NCI-H1436 treated with DMSO at 0.1 percent for 48 hours (cell line): ENCODE measurements around the gene DCAF16.

ENCODE experiments used
- DNase-seq: peaks from one replicate; lab custom pipeline; 2025; lab: John Stamatoyannopoulos, UW

The DCAF16 gene

GRCh38 chr4:17781300-17782287 is 29.0 kb downstream of the DCAF16 start, which contains the start of gene FAM184B:
FAM184B (minus strand) TSS chr4:17781621; CDS start chr4:17781299, 322 bp downstream.
- DNase-seq, result no peak

DNA sequence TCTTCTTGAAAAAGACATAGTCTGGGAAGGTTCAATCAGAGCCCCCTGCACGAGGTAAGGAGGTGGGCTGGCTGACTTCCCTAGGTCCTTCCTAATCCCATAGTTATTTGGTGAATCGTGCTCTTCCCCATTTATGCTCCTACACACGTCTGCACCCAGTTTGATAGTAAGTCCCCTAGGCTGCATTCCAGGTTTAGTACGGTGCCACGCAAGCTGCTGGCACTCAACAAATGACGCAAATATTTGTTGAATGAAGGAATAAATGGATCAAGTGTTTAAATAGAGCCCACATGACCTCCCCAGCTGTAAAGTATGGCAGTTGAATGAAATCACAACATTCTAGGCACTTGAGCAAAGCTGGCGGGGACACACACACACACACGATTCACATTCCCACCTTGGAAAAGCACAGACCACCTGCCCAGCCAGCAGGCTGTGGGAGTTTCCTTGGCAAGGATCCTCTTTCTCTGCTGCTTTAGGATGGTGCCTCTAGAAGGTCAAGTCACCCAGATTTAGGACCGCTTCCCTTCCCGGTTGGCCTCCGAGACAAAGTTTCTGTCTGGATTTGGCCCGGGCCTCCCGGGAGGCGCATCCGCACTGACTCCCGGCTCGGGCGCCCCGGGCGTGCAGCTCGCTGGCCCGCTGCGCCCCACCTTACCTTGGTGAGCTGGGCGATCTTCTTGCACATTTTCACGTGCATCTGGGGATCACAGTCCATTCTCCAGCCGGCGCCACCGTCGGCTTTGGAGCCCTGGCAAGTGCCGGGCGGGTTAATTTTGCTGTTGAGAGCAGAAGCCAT is 29.9 kb downstream of the DCAF16 start:
- DNase-seq, result no peak

DNA sequence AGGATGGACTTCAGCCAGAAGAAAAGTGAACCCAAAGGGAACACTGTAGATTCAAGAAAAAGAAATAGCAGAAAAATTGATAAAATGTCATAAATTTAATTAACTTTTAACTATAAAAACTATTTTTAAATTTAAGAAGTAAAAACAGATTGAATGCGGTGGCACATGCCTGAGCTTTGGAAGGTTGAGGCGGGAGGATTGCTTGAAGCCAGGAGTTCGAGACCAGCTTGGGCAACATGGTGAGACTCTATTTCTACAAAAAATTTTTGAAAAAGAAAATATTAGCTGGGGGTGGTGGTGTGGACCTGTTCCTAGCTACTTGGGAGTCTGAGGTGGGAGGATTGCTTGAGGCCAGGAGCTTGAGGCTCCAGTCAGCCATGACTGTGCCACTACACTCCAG is 32.1 kb downstream of the DCAF16 start:
- DNase-seq, result no peak

- DNase-seq, result no peak
These were observed 37.3 kb downstream of the DCAF16 start for GRCh38 chr4:17773135-17773698.

GRCh38 chr4:17771284-17771908 is 39.2 kb downstream of the DCAF16 start:
- no peak for DNase-seq

- DNase-seq, result no peak
These were observed 39.7 kb downstream of the DCAF16 start for GRCh38 chr4:17770845-17771244.

GRCh38 chr4:17769406-17770174 is 41.0 kb downstream of the DCAF16 start:
- no peak for DNase-seq

- no peak for DNase-seq
These were observed 43.6 kb downstream of the DCAF16 start for GRCh38 chr4:17766826-17767458.

GRCh38 chr4:17765514-17766286 is 44.9 kb downstream of the DCAF16 start:
- no peak for DNase-seq

DNA sequence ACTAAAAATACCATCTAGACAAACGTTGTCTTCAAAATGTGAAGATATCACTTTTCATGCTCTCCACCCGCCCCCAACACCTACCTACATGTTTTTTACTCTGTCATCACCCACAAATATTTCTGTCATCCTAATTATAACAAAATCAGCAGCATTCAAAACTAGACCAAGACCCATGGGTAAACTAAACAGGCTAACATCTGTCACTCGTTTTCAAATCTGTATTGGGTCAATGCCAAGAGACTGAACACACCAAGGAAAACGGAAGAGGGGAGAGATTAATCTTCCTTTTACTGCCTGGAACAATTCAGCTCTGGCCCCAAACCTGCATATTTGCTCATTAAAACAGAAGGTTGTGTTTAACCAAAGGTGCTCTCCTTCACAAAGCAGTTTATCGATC is 46.6 kb downstream of the DCAF16 start:
- DNase-seq, result no peak

GRCh38 chr4:17763416-17763815 is 47.1 kb downstream of the DCAF16 start:
- DNase-seq, result no peak

DNA sequence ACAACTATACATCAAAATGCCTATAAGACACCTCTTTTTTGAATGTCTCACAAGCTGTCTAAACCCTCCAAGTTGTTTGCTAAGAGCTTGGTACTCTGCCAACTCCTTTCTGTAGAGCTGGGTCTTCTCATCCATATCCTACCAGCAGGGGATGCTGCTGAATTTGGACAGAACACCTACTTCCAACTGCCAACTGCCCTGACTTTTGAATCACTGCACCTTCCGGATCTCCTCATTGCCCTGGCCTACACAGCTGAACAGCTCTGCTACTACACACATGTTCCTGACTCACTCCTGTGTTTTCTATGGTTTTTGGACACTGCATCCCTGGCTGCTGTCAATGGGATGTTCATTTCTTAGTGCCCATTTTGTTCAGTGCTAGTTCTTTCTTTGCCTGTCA is 47.8 kb downstream of the DCAF16 start:
- DNase-seq, result no peak

DNA sequence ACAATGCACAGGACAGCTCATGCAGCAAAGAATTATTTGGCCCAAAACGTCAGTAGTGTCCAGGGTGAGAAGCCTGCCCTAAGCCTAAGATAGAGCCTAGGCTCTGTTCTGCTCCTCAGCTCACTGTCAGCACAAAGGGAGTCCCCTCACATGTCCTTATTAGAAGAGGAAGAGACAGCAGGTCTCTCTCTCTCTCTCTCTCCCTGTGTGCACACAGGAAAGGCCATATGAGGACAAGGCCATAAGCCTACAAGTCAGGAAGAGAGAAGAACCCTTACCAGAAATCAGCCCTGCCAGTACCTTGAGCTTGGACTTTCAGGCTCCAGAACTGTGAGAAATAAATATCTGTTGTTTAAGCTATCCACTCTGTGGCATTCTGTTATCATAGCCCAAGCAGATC is 49.5 kb downstream of the DCAF16 start:
- no peak for DNase-seq

DNA sequence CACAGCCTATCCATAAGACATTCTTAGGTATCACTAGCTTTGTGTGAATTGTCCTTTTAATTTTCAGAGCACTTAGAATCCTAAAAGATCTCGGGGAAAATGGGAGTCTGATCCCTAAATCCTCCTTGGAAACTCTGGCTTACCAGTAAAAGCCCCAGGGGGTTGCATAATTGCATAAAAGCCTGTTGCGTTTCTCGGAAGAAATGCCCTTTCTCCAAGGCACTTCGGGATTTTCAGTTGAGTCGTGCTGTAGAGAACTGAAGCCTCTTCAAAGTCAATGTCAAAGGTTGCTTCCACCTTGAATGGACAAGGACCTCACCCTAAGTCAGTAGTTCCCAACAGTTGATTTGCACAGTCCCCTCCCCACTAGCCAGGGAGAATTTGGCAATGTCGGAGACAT is 49.9 kb downstream of the DCAF16 start:
- DNase-seq, result no peak

DNA sequence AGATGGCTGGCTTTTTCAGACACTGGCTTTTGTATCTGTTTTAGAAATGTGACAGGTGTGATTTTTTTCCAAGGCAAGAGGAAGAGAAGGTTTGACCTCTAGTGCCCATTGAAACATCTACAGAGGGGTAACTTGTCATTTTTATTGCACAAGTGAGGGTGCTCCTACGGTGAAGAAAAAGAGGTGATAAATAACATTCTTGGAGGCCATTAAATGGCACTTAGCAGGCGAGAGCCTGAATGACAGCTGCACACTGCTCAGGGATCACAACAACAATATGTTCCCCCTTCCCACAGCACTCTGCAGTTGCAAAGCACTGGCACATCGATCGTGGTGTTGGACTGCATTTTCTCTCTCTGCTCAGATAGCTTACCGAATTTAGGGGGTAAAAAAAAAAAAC is 52.1 kb downstream of the DCAF16 start:
- no peak for DNase-seq

- DNase-seq, result no peak
These were observed 52.9 kb downstream of the DCAF16 start for GRCh38 chr4:17757621-17758020.

DNA sequence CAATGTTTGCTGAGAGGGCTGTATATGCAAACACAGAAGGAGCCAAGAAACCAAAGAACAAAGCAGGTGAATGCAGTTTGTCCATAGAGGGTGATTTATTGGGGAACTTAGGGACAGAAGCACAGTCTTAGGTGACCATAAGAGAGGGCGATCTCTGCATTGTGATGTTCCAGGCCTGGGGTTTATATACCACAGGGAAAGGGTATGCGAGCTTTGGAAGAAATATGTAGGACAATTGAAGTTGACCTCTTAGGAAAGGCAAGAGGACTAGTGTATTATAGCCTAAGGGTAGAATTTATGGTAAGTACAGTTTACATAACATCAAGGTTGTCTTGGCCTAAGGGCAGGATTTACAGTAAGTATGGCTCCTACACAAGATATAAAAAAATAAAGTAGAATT is 56.9 kb downstream of the DCAF16 start:
- no peak for DNase-seq
